HepG2 (cell line): ENCODE measurements around the gene PNPLA3.

ENCODE experiments used
- ELF4 ChIP-seq: sonication (generic); formaldehyde crosslinking; IDR thresholded peaks from 2 replicates; pipeline ENCODE4 v1.5.0; 2020; ENCODE audit warnings: missing genetic modification reagents, mild to moderate bottlenecking, moderate library complexity, borderline replicate concordance
- SIN3A ChIP-seq: IDR thresholded peaks from 2 replicates; pipeline ENCODE4 v1.6.1; 2011; ENCODE audit warnings: low read depth, mild to moderate bottlenecking, control low read depth, low read length, borderline replicate concordance
- TBX2 ChIP-seq: sonication (generic); formaldehyde crosslinking; IDR thresholded peaks from 2 replicates; pipeline ENCODE4 v1.5.0; 2020; ENCODE audit warnings: missing genetic modification reagents, mild to moderate bottlenecking, borderline replicate concordance
- TCF7L2 ChIP-seq: IDR thresholded peaks from 2 replicates; pipeline ENCODE4 v1.6.1; 2011; ENCODE audit warnings: mild to moderate bottlenecking, low read depth, low read length, moderate library complexity
- ZNF607 ChIP-seq: sonication (generic); formaldehyde crosslinking; IDR thresholded peaks from 2 replicates; pipeline ENCODE4 v1.5.1; 2020; ENCODE audit warnings: missing genetic modification reagents, mild to moderate bottlenecking, borderline replicate concordance
- TF ChIP-seq, protein P1 (sequence below): sonication (generic); formaldehyde crosslinking; IDR thresholded peaks from 2 replicates; pipeline ENCODE4 v1.5.0; 2020; ENCODE audit warnings: mild to moderate bottlenecking, missing genetic modification reagents, moderate library complexity
- TF ChIP-seq, protein P2 (sequence below): sonication (generic); formaldehyde crosslinking; IDR thresholded peaks from 2 replicates; pipeline ENCODE4 v1.5.0; 2020; ENCODE audit warnings: missing genetic modification reagents, mild to moderate bottlenecking, borderline replicate concordance

DNA sequence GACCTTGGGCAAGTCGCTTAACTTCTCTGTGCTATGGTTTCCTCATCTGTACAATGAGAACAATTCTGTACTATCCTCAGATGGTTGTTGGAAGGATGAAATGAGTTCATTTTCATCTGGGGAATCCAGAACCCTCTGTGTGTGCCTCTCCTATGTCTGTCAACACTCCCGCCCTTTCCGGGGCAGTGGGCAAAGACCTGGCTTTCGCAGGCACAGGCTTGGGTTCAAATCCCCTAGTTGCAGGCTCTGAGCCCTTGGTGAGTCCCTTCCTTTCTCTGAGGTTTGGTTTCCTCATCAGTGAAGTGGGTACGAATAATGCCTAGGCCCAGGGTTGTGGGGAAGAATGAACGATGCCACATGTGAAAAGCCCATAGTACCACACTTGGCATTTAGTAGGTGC, 37.8 kb upstream of the PNPLA3 start:
- no peak for TF ChIP-seq SIN3A
- TF ChIP-seq, protein P1, sequence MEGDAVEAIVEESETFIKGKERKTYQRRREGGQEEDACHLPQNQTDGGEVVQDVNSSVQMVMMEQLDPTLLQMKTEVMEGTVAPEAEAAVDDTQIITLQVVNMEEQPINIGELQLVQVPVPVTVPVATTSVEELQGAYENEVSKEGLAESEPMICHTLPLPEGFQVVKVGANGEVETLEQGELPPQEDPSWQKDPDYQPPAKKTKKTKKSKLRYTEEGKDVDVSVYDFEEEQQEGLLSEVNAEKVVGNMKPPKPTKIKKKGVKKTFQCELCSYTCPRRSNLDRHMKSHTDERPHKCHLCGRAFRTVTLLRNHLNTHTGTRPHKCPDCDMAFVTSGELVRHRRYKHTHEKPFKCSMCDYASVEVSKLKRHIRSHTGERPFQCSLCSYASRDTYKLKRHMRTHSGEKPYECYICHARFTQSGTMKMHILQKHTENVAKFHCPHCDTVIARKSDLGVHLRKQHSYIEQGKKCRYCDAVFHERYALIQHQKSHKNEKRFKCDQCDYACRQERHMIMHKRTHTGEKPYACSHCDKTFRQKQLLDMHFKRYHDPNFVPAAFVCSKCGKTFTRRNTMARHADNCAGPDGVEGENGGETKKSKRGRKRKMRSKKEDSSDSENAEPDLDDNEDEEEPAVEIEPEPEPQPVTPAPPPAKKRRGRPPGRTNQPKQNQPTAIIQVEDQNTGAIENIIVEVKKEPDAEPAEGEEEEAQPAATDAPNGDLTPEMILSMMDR (CRISPR knock-in tag), result no peak
- no peak for TF ChIP-seq ZNF607 (CRISPR knock-in tag)
- no peak for TF ChIP-seq TCF7L2
- TF ChIP-seq ELF4, result no peak
- TF ChIP-seq, protein P2, sequence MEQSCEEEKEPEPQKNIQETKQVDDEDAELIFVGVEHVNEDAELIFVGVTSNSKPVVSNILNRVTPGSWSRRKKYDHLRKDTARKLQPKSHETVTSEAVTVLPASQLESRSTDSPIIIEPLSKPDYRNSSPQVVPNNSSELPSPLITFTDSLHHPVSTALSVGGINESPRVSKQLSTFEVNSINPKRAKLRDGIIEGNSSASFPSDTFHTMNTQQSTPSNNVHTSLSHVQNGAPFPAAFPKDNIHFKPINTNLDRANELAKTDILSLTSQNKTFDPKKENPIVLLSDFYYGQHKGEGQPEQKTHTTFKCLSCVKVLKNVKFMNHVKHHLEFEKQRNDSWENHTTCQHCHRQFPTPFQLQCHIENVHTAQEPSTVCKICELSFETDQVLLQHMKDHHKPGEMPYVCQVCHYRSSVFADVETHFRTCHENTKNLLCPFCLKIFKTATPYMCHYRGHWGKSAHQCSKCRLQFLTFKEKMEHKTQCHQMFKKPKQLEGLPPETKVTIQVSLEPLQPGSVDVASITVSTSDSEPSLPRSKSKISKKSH (CRISPR knock-in tag), result no peak
- no peak for TF ChIP-seq TBX2 (CRISPR knock-in tag)
